ENCODE data around the gene FBXL17. TPM values are rescaled to one million over a fixed set of nuclear protein-coding genes. Genes with fewer than 3 reads are reported as not detected.

The FBXL17 gene
- total RNA-seq, 1 experiment from 2014 or later: 7.8 TPM

- DNase-seq (ENCODE audit: low read depth): no peak
Observed at GRCh38 chr5:107814183-107814827, 567.6 kb downstream of the FBXL17 start.

GRCh38 chr5:107813559-107813958 is 568.3 kb downstream of the FBXL17 start:
- no peak for DNase-seq (ENCODE audit: low read depth)

- peak; percentile 35 for DNase-seq (ENCODE audit: low read depth)
Observed at GRCh38 chr5:107812570-107813141, 569.2 kb downstream of the FBXL17 start.

GRCh38 chr5:107809201-107810034 is 572.5 kb downstream of the FBXL17 start:
- DNase-seq (ENCODE audit: low read depth): peak; percentile 9
